Kidney (tissue), 14 donors: ENCODE measurements around the gene SLC11A1. TPM values are rescaled to one million over a fixed set of nuclear protein-coding genes. Genes with fewer than 3 reads are reported as not detected.

Experiments used
- DNase-seq, 5 donors: peaks; one replicate each; pipeline ENCODE4 v3.0.0-alpha.2; 2013 to 2020
- FAIRE-seq: peaks from 2 replicates; lab custom pipeline; 2012; peaks lifted over from hg19 to GRCh38; lab: Jason Lieb, UNC
- H3K27ac ChIP-seq, 2 donors: one replicate each; pipeline ENCODE4 v1.7.0; 2013; ENCODE audit warnings: low read depth in 2 of 2, low read length in 2 of 2, inconsistent platforms in 1 of 2
- H3K27me3 ChIP-seq: one replicate; pipeline ENCODE4 v1.7.1; 2013; ENCODE audit warnings: low read length, inconsistent platforms; ENCODE audit not compliant: control insufficient read depth, insufficient read depth
- H3K36me3 ChIP-seq, 3 donors: one replicate each; pipeline versions ENCODE4 v1.7.0 to v1.7.1; 2013; ENCODE audit warnings: low read length in 3 of 3, control low read depth in 1 of 3, inconsistent platforms in 1 of 3; ENCODE audit not compliant: insufficient read depth in 3 of 3, control insufficient read depth in 2 of 3
- H3K4me1 ChIP-seq, 3 donors: one replicate each; pipeline versions ENCODE4 v1.7.0 to v1.7.1; 2013; ENCODE audit warnings: low read length in 3 of 3, inconsistent platforms in 1 of 3, low read depth in 1 of 3; ENCODE audit not compliant: control insufficient read depth in 2 of 3, insufficient read depth in 2 of 3
- H3K4me3 ChIP-seq, 3 donors: one replicate each; pipeline versions ENCODE4 v1.7.0 to v1.8.1; 2013; ENCODE audit warnings: low read length in 3 of 3, control low read depth in 1 of 3, inconsistent platforms in 1 of 3
- H3K9ac ChIP-seq, 3 donors: one replicate each; pipeline versions ENCODE4 v1.7.0 to v1.7.1; 2013; ENCODE audit warnings: low read length in 3 of 3, control low read depth in 1 of 3, inconsistent platforms in 1 of 3
- H3K9me3 ChIP-seq, 3 donors: one replicate each; pipeline versions ENCODE4 v1.7.0 to v1.7.1; 2013; ENCODE audit warnings: low read length in 3 of 3, control low read depth in 1 of 3, inconsistent platforms in 1 of 3; ENCODE audit not compliant: control insufficient read depth in 2 of 3, insufficient read depth in 1 of 3
- intact Hi-C: fragments of 100-400 bp; cut with DNase I; formaldehyde crosslinking; loops from one replicate; pipeline ENCODE4 v1.11.1; 2022
- polyA plus RNA-seq: library from polyadenylated mRNA; stranded (reverse); fragments of 350-450 nt; fragmentation: Illumina TruSeq; extraction: RNeasy Lipid Tissue Mini Kit (QIAGEN cat#74804); gene quantifications from one replicate; pipeline ENCODE4 v1.2.3, GENCODE V29; 2014; ENCODE audit warnings: low read depth, low replicate concordance; ENCODE audit not compliant: insufficient read depth
- total RNA-seq: library from RNA; stranded (reverse); fragmentation: NEBNext Ultra II Directional; extraction: Animal tissue kit (Norgen Biotek cat#: 25700); gene quantifications from one replicate; pipeline ENCODE4 v1.2.1, GENCODE V29; 2021
- TF ChIP-seq, protein P1 (sequence below): IDR thresholded peaks from 3 replicates; pipeline ENCODE4 v1.5.1; 2012; ENCODE audit warnings: mild to moderate bottlenecking, moderate library complexity, borderline replicate concordance; ENCODE audit not compliant: insufficient read depth; ENCODE audit errors: extremely low read depth
- donor health status: control.
- donor health status: control.
- donor health status: control.
- donor health status: control.
- donor health status: control.
- donor health status: DM: yes; HTN: yes; CAD: no.
- donor health status: Normal renal cell carcinoma (clear cell type).

Gene SLC11A1
- total and polyA plus RNA-seq, 2 donors from 2014 or later, result 1.2 to 37.6 TPM

DNA sequence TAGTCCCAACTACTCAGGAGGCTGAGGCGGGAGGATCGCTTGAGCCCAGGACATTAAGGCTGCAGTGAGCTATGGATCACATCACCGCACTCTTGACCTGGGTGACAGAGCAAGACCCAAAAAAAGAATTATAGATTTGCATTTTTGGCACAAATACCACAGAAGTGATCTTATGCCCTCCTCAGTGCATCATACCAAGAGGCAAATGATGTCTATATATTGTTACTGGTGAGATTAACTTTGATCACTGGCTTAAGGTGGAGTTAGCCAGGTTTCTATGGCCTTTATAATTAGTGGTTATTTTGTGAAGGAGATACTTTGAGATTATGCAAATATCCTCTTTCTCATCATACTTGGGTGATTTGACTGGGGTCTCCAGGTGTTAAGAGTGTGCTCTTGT, 47.5 kb upstream of the SLC11A1 start:
- Histone ChIP-seq H3K4me3 (no peak overlapping the region), H3K4me1 (peaks cover 0 to 6% (median 5%) of the 10 kb centered on the region in 3 donors), H3K36me3 (no peaks in the 10 kb centered on the region), H3K27ac (no peak overlapping the region), H3K27me3 (no peaks in the 10 kb centered on the region), H3K9me3 (no peaks in the 10 kb centered on the region), H3K9ac (no peak overlapping the region)
- TF ChIP-seq, protein P1, sequence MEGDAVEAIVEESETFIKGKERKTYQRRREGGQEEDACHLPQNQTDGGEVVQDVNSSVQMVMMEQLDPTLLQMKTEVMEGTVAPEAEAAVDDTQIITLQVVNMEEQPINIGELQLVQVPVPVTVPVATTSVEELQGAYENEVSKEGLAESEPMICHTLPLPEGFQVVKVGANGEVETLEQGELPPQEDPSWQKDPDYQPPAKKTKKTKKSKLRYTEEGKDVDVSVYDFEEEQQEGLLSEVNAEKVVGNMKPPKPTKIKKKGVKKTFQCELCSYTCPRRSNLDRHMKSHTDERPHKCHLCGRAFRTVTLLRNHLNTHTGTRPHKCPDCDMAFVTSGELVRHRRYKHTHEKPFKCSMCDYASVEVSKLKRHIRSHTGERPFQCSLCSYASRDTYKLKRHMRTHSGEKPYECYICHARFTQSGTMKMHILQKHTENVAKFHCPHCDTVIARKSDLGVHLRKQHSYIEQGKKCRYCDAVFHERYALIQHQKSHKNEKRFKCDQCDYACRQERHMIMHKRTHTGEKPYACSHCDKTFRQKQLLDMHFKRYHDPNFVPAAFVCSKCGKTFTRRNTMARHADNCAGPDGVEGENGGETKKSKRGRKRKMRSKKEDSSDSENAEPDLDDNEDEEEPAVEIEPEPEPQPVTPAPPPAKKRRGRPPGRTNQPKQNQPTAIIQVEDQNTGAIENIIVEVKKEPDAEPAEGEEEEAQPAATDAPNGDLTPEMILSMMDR, result no peak
- FAIRE-seq, result no peak
- DNase-seq, result no peak
- intact Hi-C loops, result no loop called here

DNA sequence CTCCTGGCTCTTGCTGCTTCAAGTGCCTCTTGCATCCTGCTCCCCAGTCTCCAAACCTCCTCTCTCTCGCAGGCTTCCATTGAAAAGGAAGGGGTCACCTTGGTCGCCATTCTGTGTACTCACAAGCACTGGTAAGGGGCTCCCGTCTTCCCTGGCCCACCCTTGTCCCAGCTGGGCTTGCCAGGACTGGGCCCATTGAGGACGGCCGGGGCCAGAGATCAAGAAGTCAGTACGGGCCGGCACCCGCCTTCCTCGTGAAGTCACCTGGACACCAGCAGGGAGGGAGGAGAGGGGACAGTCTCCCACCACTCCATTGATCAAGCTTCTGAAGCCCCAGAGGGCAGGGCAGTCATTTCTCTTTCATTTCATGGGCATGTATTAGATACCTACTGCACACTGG, 41.4 kb upstream of the SLC11A1 start:
- no peak for FAIRE-seq
- H3K27ac ChIP-seq, result no peak overlapping the region
- peaks cover 0 to 10% (median 0%) of the 10 kb centered on the region in 3 donors for H3K36me3 ChIP-seq
- H3K4me1 ChIP-seq, result peaks cover 0 to 9% (median 0%) of the 10 kb centered on the region in 3 donors
- H3K27me3 ChIP-seq, result no peaks in the 10 kb centered on the region
- no peaks in the 10 kb centered on the region for H3K9me3 ChIP-seq
- no peak overlapping the region for H3K9ac ChIP-seq
- H3K4me3 ChIP-seq, result no peak overlapping the region
- TF ChIP-seq, protein P1, result no peak
- DNase-seq, result no peak
- intact Hi-C loops, result no loop called here

DNA sequence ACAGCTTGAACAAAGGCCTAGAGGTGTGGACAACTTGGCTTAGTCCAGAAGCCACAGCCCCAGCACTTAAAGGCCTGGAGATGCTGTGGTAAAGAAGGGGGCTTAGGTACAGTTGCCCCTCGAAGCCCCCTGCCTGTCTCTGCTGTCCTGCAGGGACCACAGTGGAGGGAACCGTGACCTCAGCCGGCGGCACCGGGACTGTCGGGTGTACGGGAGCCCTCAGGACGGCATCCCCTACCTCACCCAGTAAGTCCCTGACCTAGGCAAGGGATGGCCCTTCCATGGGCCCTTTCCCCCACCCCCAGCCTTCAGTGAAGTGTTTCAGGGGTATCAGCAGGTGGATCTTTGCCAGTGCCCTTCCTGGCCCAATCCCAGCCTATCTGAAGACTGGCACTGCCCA, 40.7 kb upstream of the SLC11A1 start:
- Histone ChIP-seq H3K4me3 (no peak overlapping the region), H3K9ac (no peak overlapping the region), H3K4me1 (peaks cover 0 to 9% (median 0%) of the 10 kb centered on the region in 3 donors), H3K27ac (no peak overlapping the region), H3K27me3 (no peaks in the 10 kb centered on the region), H3K36me3 (peaks cover 0 to 15% (median 0%) of the 10 kb centered on the region in 3 donors), H3K9me3 (no peaks in the 10 kb centered on the region)
- DNase-seq, result no peak
- TF ChIP-seq, protein P1, result no peak
- no peak for FAIRE-seq
- intact Hi-C loops, result no loop called here

DNA sequence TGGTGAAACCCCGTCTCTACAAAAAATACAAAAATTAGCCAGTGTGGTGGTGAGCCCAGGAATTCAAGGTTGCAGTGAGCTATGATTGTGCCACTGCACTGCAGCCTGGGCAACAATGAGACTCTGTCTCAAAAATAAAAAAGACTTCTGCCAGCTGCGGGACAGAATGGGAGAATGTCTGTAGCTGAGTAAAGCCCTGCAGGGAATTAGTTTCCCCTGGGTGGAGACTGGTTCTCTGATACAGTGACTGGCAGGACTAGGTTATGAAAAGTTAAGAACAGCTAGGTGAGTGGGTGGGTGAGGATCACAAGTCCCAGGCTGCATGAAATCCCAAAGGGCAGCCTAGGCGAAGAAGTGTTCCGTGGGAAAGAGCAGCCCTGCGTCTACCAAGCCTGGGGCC, 39.2 kb upstream of the SLC11A1 start:
- no peaks in the 10 kb centered on the region for H3K9me3 ChIP-seq
- H3K36me3 ChIP-seq, result peaks cover 0 to 18% (median 0%) of the 10 kb centered on the region in 3 donors
- H3K27me3 ChIP-seq, result no peaks in the 10 kb centered on the region
- no peak for FAIRE-seq
- H3K4me1 ChIP-seq, result peaks cover 0 to 9% (median 0%) of the 10 kb centered on the region in 3 donors
- TF ChIP-seq, protein P1, result no peak
- intact Hi-C loops, result no loop called here
- DNase-seq, result no peak
- peak overlapping the region in 1 of 2 donors; percentile 23 for H3K27ac ChIP-seq
- no peak overlapping the region for H3K4me3 ChIP-seq
- peak overlapping the region in 1 of 3 donors; percentile 34 for H3K9ac ChIP-seq
